Endothelial cell of umbilical vein (primary cell): ENCODE data around the gene SLC30A1. TPM values are rescaled to one million over a fixed set of nuclear protein-coding genes. Genes with fewer than 3 reads are reported as not detected.

Experiments used
- BruUV-seq: library from RNA; stranded (reverse); fragments of 400-500 nt; replicated peaks from 2 replicates; lab custom pipeline; 2021; lab: Mats Ljungman, UMichigan
- CTCF ChIA-PET: fragments of 300-600, 350-600 bp; sonication (Branson Sonifier 250); formaldehyde crosslinking; loops from one replicate; lab custom pipeline; 2021; ENCODE audit warnings: antibody characterized with exemption, inconsistent platforms; lab: Charles Lee
- POLR2A ChIA-PET: fragments of 300-600, 350-600 bp; sonication (Branson Sonifier 250); formaldehyde crosslinking; loops from one replicate; lab custom pipeline; 2021; ENCODE audit warnings: antibody characterized with exemption, inconsistent platforms; lab: Charles Lee
- DNase-seq: peaks from one replicate; pipeline ENCODE4 v3.0.0-alpha.2; 2011; ENCODE audit warnings: low read depth, low spot score
- FAIRE-seq: peaks from 2 replicates; lab custom pipeline; 2011; peaks lifted over from hg19 to GRCh38; lab: Jason Lieb, UNC
- H2AFZ ChIP-seq: 2 replicates; pipeline ENCODE4 v1.6.0; 2012; ENCODE audit warnings: low read depth, low read length, control low read depth, inconsistent platforms
- H3K27ac ChIP-seq: 2 replicates; pipeline ENCODE4 v1.5.1; 2011; ENCODE audit warnings: low read depth, mild to moderate bottlenecking, control low read depth, low read length, moderate library complexity; ENCODE audit not compliant: insufficient read depth
- H3K27me3 ChIP-seq, 2 experiments: 2 replicates each; pipeline versions ENCODE4 v1.6.0 to v1.6.1; 2011; ENCODE audit warnings: low read length in 2 of 2, mixed read lengths in 1 of 2; ENCODE audit not compliant: control insufficient read depth in 2 of 2, insufficient read depth in 2 of 2
- H3K36me3 ChIP-seq, 2 experiments: 2 replicates in 1 of 2; 3 replicates in 1 of 2; pipeline ENCODE4 v1.5.1; 2011; ENCODE audit warnings: low read length in 2 of 2, mild to moderate bottlenecking in 1 of 2, moderate library complexity in 1 of 2; ENCODE audit not compliant: control insufficient read depth in 2 of 2, insufficient read depth in 2 of 2; ENCODE audit errors: extremely low read depth in 1 of 2
- H3K4me1 ChIP-seq: 3 replicates; pipeline ENCODE4 v1.5.1; 2011; ENCODE audit warnings: mild to moderate bottlenecking, low read length; ENCODE audit not compliant: control insufficient read depth, insufficient read depth; ENCODE audit errors: extremely low read depth
- H3K4me2 ChIP-seq: 2 replicates; pipeline ENCODE4 v1.6.1; 2011; ENCODE audit warnings: low read length, control low read depth, mixed read lengths; ENCODE audit not compliant: insufficient read depth
- H3K4me3 ChIP-seq, 3 experiments: fragments of 200-600 bp in 1 of 3; sonication (generic), shearing (Covaris generic) in 1 of 3; replicated peaks in 1 of 3; 2 replicates each; pipeline ENCODE4 v1.5.1; 2011 to 2016; ENCODE audit warnings: control low read depth in 3 of 3, low read length in 3 of 3, mild to moderate bottlenecking in 2 of 3, inconsistent platforms in 1 of 3, low read depth in 1 of 3, moderate library complexity in 1 of 3; ENCODE audit not compliant: insufficient read depth in 1 of 3
- H3K79me2 ChIP-seq: 2 replicates; pipeline ENCODE4 v1.6.0; 2012; ENCODE audit warnings: low read length, inconsistent platforms; ENCODE audit not compliant: control insufficient read depth, insufficient read depth
- H3K9ac ChIP-seq: replicated peaks from 2 replicates; pipeline ENCODE3; 2011; ENCODE audit warnings: low read length, control low read depth; ENCODE audit not compliant: insufficient read depth; ENCODE audit errors: extremely low read depth
- H3K9me1 ChIP-seq: replicated peaks from 3 replicates; pipeline ENCODE4 v1.6.0; 2011; ENCODE audit warnings: mild to moderate bottlenecking, low read length; ENCODE audit not compliant: control insufficient read depth, insufficient read depth; ENCODE audit errors: extremely low read depth
- H3K9me3 ChIP-seq: replicated peaks from 2 replicates; pipeline ENCODE4 v1.5.1; 2012; ENCODE audit warnings: low read length, inconsistent platforms; ENCODE audit not compliant: control insufficient read depth, insufficient read depth
- H4K20me1 ChIP-seq: replicated peaks from 2 replicates; pipeline ENCODE3; 2011; ENCODE audit warnings: mild to moderate bottlenecking, low read length; ENCODE audit not compliant: control insufficient read depth, insufficient read depth; ENCODE audit errors: extremely low read depth
- EZH2 ChIP-seq: IDR thresholded peaks from 2 replicates; pipeline ENCODE4 v1.6.1; 2012; ENCODE audit warnings: borderline replicate concordance, low read depth, mild to moderate bottlenecking, moderate library complexity, low read length, inconsistent platforms; ENCODE audit not compliant: severe bottlenecking
- GATA2 ChIP-seq: IDR thresholded peaks from 2 replicates; pipeline ENCODE4 v1.7.0; 2011; ENCODE audit warnings: low read depth, mild to moderate bottlenecking, moderate library complexity, mixed read lengths, low read length; ENCODE audit not compliant: insufficient read length, insufficient read depth
- JUN ChIP-seq: IDR thresholded peaks from 2 replicates; pipeline ENCODE4 v1.6.1; 2011; ENCODE audit warnings: borderline replicate concordance, low read depth; ENCODE audit not compliant: insufficient read length, insufficient read depth
- MYC ChIP-seq: IDR thresholded peaks from one replicate; pipeline ENCODE4 v1.6.1; 2011; ENCODE audit warnings: mild to moderate bottlenecking, low read depth, low read length
- POLR2A ChIP-seq: IDR thresholded peaks from 2 replicates; pipeline ENCODE4 v1.6.1; 2012; ENCODE audit warnings: low read depth, mild to moderate bottlenecking, control low read depth, low read length
- POLR2AphosphoS5 ChIP-seq: IDR thresholded peaks from 2 replicates; pipeline ENCODE4 v1.6.1; 2012; ENCODE audit warnings: low read depth, mild to moderate bottlenecking, control low read depth, low read length, moderate library complexity; ENCODE audit not compliant: insufficient read depth
- dilution Hi-C: fragments of 300-500 bp; cut with MboI; formaldehyde crosslinking; loops from one replicate; pipeline ENCODE4 v1.15.0; 2019; ENCODE audit warnings: low sequenced_read_pairs; ENCODE audit not compliant: extremely low pct_ligation_motif_present
- intact Hi-C: fragments of 100-400 bp; cut with micrococcal nuclease; formaldehyde crosslinking; loops from one replicate; pipeline ENCODE4 v1.10.0; 2022
- polyA plus RNA-seq, 4 experiments: library from polyadenylated mRNA; depleted of rRNA in 3 of 4; stranded (reverse) in 3 of 4; unstranded in 1 of 4; fragments of >200 nt; gene quantifications; 2 replicates each; pipeline versions ENCODE4 v1.2.1 to v1.2.3, GENCODE V29; 2011 to 2012; ENCODE audit warnings: missing spikeins in 1 of 4
- total RNA-seq: library from RNA; stranded (reverse); gene quantifications from 2 replicates; pipeline ENCODE4 v1.2.3, GENCODE V29; 2021
- TF ChIP-seq, protein P1 (sequence below): IDR thresholded peaks from 2 replicates; pipeline ENCODE4 v1.6.1; 2011; ENCODE audit not compliant: insufficient read depth, insufficient read length
- TF ChIP-seq, protein P2 (sequence below), 2 donors: IDR thresholded peaks; 1 replicate in 1 of 2; 2 replicates in 1 of 2; pipeline ENCODE4 v1.5.1; 2011; ENCODE audit warnings: low read length in 2 of 2, mild to moderate bottlenecking in 2 of 2, moderate library complexity in 2 of 2, control low read depth in 1 of 2, inconsistent platforms in 1 of 2, low read depth in 1 of 2; ENCODE audit not compliant: insufficient read depth in 1 of 2; ENCODE audit errors: extremely low read depth in 1 of 2

The SLC30A1 gene
- total and polyA plus RNA-seq, 2 donors (not counting 3 experiments of a cell fraction or from before 2014, with no cell fraction given), result 5.5 to 21.5 TPM

DNA sequence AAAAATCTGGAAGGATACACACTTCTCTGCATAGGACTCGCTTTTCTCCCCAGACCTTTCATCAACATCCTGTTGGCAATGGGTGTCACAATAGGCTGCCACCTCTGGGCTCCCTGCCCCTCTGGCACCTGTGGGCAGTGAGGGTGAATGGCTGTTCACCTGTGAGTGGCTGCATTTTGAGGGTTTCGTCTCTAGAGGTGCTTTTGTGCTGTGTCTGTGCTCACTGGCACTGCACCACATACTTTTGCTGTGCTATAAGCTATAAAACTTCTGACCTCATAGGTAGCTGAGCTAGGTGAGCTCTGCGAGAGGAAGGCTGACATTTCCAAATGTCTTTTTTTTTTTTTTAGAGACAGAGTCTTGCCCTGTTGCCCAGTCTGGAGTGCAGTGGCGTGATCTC is 35.9 kb downstream of the SLC30A1 start:
- DNase-seq, result no peak

More for the DNA sequence above, 35.9 kb downstream of the SLC30A1 start:
- H2AFZ ChIP-seq, result no peak overlapping the region
- ChIA-PET POLR2A (no interaction called here), CTCF (interaction anchor here (1.6 to 2.1 kb wide), 2 partner anchors 11 to 15 kb away, joined by 5 to 6 read pairs; no protein-coding TSS in a partner anchor)
- H3K79me2 ChIP-seq, result no peaks in the 10 kb centered on the region
- intact Hi-C loops (no loop called here), dilution Hi-C loops (no loop called here)
- no peaks in the 10 kb centered on the region for H3K36me3 ChIP-seq
- FAIRE-seq, result no peak
- no peak overlapping the region for H3K4me2 ChIP-seq
- H3K9me1 ChIP-seq, result no peaks in the 10 kb centered on the region
- no peaks in the 10 kb centered on the region for H3K9me3 ChIP-seq
- no TSS peak for BruUV-seq
- H3K4me3 ChIP-seq, result no peak overlapping the region
- H3K4me1 ChIP-seq, result peaks cover 14% of the 10 kb centered on the region
- no peak overlapping the region for H3K27ac ChIP-seq
- no peaks in the 10 kb centered on the region for H3K27me3 ChIP-seq
- H4K20me1 ChIP-seq, result no peaks in the 10 kb centered on the region
- no peak overlapping the region for H3K9ac ChIP-seq
- no peak for TF ChIP-seq MYC
- TF ChIP-seq, protein P1, sequence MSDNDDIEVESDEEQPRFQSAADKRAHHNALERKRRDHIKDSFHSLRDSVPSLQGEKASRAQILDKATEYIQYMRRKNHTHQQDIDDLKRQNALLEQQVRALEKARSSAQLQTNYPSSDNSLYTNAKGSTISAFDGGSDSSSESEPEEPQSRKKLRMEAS, result no peak
- no peak for TF ChIP-seq POLR2A
- TF ChIP-seq, protein P2, sequence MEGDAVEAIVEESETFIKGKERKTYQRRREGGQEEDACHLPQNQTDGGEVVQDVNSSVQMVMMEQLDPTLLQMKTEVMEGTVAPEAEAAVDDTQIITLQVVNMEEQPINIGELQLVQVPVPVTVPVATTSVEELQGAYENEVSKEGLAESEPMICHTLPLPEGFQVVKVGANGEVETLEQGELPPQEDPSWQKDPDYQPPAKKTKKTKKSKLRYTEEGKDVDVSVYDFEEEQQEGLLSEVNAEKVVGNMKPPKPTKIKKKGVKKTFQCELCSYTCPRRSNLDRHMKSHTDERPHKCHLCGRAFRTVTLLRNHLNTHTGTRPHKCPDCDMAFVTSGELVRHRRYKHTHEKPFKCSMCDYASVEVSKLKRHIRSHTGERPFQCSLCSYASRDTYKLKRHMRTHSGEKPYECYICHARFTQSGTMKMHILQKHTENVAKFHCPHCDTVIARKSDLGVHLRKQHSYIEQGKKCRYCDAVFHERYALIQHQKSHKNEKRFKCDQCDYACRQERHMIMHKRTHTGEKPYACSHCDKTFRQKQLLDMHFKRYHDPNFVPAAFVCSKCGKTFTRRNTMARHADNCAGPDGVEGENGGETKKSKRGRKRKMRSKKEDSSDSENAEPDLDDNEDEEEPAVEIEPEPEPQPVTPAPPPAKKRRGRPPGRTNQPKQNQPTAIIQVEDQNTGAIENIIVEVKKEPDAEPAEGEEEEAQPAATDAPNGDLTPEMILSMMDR (IDR thresholded peaks at IDR 0.05; ENCODE audit: extremely low read depth in 1 of 2, insufficient read depth in 1 of 2, low read depth in 1 of 2, low read length in 2 of 2), result no peak
- no peak for TF ChIP-seq GATA2
- TF ChIP-seq JUN, result no peak
- TF ChIP-seq POLR2AphosphoS5, result no peak
- no peak for TF ChIP-seq EZH2
